Activated CD4-positive, alpha-beta T cell treated with anti-CD3 and anti-CD28 coated beads for 1 hour (primary cell): ENCODE results near the gene MAP7D1.
"Not testable (repeated sequence)": the region's sequence is repeated elsewhere in the genome, so short reads cannot be mapped to it uniquely, and the experiment has no call there.

ENCODE experiments used
- DNase-seq: peaks from one replicate; pipeline ENCODE4 v3.0.0-alpha.2; 2020

The MAP7D1 gene

GRCh38 chr1:36206323-36206858 lies 50.4 kb downstream of the MAP7D1 start:
- no peak for DNase-seq

- no peak for DNase-seq
Measured at GRCh38 chr1:36207339-36207738, 51.4 kb downstream of the MAP7D1 start.

GRCh38 chr1:36208978-36209703 lies 53.2 kb downstream of the MAP7D1 start:
- no peak for DNase-seq

- no peak for DNase-seq
Measured at GRCh38 chr1:36211307-36211706, 55.3 kb downstream of the MAP7D1 start.

GRCh38 chr1:36211841-36212240 lies 55.9 kb downstream of the MAP7D1 start:
- no peak for DNase-seq

GRCh38 chr1:36212782-36213181 lies 56.8 kb downstream of the MAP7D1 start:
- no peak for DNase-seq

- no peak for DNase-seq
Measured at GRCh38 chr1:36217670-36218069, 61.7 kb downstream of the MAP7D1 start.

- DNase-seq, result not testable (repeated sequence)
Measured at GRCh38 chr1:36221901-36222300, 65.9 kb downstream of the MAP7D1 start.

- no peak for DNase-seq
Measured at GRCh38 chr1:36222481-36223380, 66.8 kb downstream of the MAP7D1 start.

- no peak for DNase-seq
Measured at GRCh38 chr1:36223381-36223995, 67.5 kb downstream of the MAP7D1 start.

GRCh38 chr1:36223996-36224536 lies 68.1 kb downstream of the MAP7D1 start, which contains the start of gene THRAP3:
TSS of gene THRAP3 (plus strand) at chr1:36224443. CDS start at chr1:36282564, 58,121 bp downstream.
- peak; percentile 100 for DNase-seq

- DNase-seq, result no peak
Measured at GRCh38 chr1:36224537-36225282, 68.8 kb downstream of the MAP7D1 start.

- no peak for DNase-seq
Measured at GRCh38 chr1:36225283-36225899, 69.4 kb downstream of the MAP7D1 start.

GRCh38 chr1:36230279-36230678 lies 74.3 kb downstream of the MAP7D1 start:
- DNase-seq, result not testable (repeated sequence)
